ENCODE data around the gene PITPNM1. TPM values are rescaled to one million over a fixed set of nuclear protein-coding genes. Genes with fewer than 3 reads are reported as not detected.

PITPNM1 gene
- polyA plus RNA-seq, 6 donors from 2014 or later, result 10.9 to 34.9 (median 14.5) TPM

- no peak for DNase-seq
- no peak for ATAC-seq (ENCODE audit: low read depth in 2 of 2)
- H3K9me3 Mint-ChIP-seq, result no peaks in the 10 kb centered on the region
- no peak overlapping the region for H3K4me3 Mint-ChIP-seq
- peak overlapping the region in 3 of 6 donors; percentile 19 to 57 (median 52) for H3K27ac Mint-ChIP-seq
- H3K4me1 Mint-ChIP-seq, result peaks cover 3 to 12% (median 4%) of the 10 kb centered on the region in 3 donors
- H3K27me3 Mint-ChIP-seq, result no peaks in the 10 kb centered on the region
- peaks cover 7% of the 10 kb centered on the region in 2 donors for H3K36me3 Mint-ChIP-seq
Observed at GRCh38 chr11:67496113-67496512, 9.1 kb downstream of the PITPNM1 start.

GRCh38 chr11:67495234-67496005 is 9.7 kb downstream of the PITPNM1 start:
- H3K36me3 Mint-ChIP-seq, result peaks cover under 1 to 6% of the 10 kb centered on the region in 2 donors
- ATAC-seq (ENCODE audit: low read depth in 2 of 2), result no peak
- no peak overlapping the region for H3K4me3 Mint-ChIP-seq
- DNase-seq, result no peak
- no peaks in the 10 kb centered on the region for H3K9me3 Mint-ChIP-seq
- no peaks in the 10 kb centered on the region for H3K27me3 Mint-ChIP-seq
- peaks cover 0 to 6% (median 3%) of the 10 kb centered on the region in 3 donors for H3K4me1 Mint-ChIP-seq
- H3K27ac Mint-ChIP-seq, result no peak overlapping the region

DNA sequence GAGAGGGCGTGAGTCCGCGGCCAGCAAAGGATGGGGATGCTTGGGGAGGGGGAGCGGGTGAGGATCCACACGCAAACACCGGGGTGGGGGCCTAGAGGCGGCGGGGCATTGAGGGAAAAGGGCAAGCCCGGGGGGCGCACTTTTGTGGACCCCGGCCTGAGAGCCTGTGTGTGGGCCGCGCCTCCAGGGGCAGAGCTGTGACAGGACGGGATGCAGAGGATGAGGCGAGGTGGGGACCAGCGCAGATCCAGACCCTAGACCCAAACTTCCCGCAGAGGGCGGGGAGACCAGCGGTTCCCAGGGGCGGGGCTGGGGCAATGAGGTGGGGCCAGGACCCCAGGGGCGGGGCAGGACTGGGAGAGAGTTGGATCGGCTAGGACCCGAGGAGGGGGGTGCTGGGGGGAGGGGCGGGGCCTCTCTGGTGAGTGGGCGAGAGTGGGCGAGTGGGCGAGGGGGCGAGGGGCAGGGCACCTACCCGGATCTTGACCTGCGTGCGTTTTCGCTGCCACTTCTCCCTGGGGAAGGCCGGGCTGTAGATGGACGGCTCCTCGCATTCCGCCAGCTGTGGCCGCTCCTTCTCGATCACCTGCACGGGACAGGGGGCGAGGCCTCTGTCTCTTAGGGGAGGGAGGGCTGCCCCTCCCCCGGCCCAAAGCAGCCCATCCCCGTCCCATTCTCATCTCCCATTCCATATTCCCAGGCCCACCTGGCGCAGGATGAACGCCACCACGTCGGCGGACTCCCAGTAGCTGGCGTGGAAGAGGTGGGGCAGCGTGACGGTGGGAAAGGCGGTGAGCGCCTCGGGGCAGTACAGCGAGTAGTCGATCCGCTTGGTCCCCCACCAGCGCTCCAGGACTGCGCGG is 10.6 kb downstream of the PITPNM1 start:
- H3K27ac Mint-ChIP-seq, result no peak overlapping the region
- ATAC-seq (ENCODE audit: low read depth in 2 of 2), result no peak
- no peak for DNase-seq
- H3K4me3 Mint-ChIP-seq, result no peak overlapping the region
- H3K9me3 Mint-ChIP-seq, result no peaks in the 10 kb centered on the region
- H3K4me1 Mint-ChIP-seq, result peaks cover 3 to 13% (median 4%) of the 10 kb centered on the region in 3 donors
- H3K36me3 Mint-ChIP-seq, result peaks cover 0 to 11% of the 10 kb centered on the region in 2 donors
- no peaks in the 10 kb centered on the region for H3K27me3 Mint-ChIP-seq

DNA sequence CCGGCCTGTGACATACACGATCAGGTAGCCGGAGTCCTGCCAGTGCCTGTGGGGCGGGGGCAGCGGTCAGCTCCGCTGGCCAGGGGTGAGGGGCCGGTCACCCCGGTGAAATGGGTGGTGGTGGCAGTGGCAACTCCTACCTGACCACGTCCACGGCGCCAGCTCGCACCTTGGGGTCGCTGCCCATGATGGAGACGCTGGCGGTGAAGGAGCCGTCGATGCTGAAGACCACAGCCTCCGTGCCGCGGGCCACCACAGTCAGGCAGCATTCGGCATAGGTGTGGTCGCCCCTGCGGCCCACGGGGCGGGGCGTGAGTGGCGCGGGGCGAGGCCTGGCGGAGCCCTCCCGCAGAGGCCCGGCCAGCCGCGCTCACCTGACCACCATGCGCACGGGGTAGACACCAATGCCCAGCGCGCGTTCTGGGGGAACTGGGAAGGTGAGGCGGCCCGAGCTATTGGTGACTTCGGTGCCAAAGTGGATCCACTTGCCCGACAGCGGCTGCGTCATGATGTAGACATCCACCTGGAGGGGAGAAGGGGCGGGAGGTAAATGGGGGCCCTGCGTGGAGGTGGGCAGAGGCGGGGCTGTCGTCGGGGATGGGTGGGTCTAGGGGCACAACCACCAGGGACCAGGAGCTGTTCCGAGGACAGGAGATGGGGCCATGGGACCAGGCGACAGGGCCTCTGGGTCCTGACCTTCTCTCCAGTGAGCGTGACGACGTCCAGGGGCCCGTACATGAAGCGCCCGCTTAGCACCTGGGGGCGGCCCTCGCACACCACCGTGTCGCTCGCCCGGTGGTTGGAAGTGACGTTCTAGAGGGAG is 11.4 kb downstream of the PITPNM1 start:
- Mint-ChIP-seq H3K27ac (no peak overlapping the region), H3K27me3 (no peaks in the 10 kb centered on the region), H3K9me3 (no peaks in the 10 kb centered on the region), H3K36me3 (peaks cover 0 to 12% of the 10 kb centered on the region in 2 donors), H3K4me1 (peaks cover 3 to 12% (median 5%) of the 10 kb centered on the region in 3 donors), H3K4me3 (no peak overlapping the region)
- DNase-seq (no peak), ATAC-seq (ENCODE audit: low read depth in 2 of 2) (no peak)

DNA sequence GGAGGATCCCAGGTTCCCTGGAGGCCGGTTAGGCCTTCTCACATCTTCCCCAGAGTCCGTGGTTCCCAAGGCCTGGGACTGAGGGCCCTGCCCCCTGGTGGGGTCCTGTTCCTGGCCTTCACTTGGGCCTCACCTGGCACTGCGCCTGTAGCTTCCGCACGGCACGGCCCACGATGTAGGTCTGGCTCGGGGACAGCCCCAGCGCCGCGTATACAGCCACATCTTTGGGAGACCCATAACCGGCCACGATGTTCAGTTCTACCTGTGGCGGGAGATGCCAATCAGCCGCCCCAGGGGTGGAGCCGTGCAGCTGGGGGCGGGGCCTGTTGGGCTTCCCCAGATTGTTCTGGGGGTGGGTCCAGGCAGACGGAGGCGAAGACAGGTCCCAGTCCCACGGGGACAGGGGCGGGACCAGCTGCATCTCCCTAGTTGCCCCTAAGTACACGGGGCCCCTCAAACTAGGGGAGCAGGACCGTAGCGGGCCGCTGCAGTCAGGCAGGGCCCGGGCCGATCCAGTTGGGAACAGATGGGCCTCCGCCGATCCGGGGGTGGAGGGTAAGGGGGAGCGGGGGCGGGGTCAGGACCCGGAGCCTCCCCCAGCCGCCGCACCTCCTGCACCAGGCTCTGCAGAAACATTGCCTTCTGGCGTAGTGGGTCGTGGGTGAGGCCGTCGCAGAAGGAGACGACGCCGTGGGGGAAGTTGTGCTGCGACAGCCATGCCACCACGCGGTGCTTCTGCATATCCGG is 12.2 kb downstream of the PITPNM1 start:
- H3K27ac Mint-ChIP-seq, result no peak overlapping the region
- ATAC-seq (ENCODE audit: low read depth in 2 of 2) (no peak), DNase-seq (no peak)
- H3K36me3 Mint-ChIP-seq, result peaks cover 2 to 15% of the 10 kb centered on the region in 2 donors
- H3K9me3 Mint-ChIP-seq, result no peaks in the 10 kb centered on the region
- H3K27me3 Mint-ChIP-seq, result no peaks in the 10 kb centered on the region
- H3K4me1 Mint-ChIP-seq, result peaks cover 3 to 19% (median 10%) of the 10 kb centered on the region in 3 donors
- no peak overlapping the region for H3K4me3 Mint-ChIP-seq

- H3K27me3 Mint-ChIP-seq, result no peaks in the 10 kb centered on the region
- peak overlapping the region in 2 of 6 donors; percentile 12 to 72 for H3K27ac Mint-ChIP-seq
- no peak overlapping the region for H3K4me3 Mint-ChIP-seq
- peaks cover 9 to 27% (median 17%) of the 10 kb centered on the region in 3 donors for H3K4me1 Mint-ChIP-seq
- DNase-seq (no peak), ATAC-seq (ENCODE audit: low read depth in 2 of 2) (no peak)
- H3K9me3 Mint-ChIP-seq, result no peaks in the 10 kb centered on the region
- H3K36me3 Mint-ChIP-seq, result peaks cover 8 to 22% of the 10 kb centered on the region in 2 donors
Observed at GRCh38 chr11:67492069-67492727, 13.0 kb downstream of the PITPNM1 start.

DNA sequence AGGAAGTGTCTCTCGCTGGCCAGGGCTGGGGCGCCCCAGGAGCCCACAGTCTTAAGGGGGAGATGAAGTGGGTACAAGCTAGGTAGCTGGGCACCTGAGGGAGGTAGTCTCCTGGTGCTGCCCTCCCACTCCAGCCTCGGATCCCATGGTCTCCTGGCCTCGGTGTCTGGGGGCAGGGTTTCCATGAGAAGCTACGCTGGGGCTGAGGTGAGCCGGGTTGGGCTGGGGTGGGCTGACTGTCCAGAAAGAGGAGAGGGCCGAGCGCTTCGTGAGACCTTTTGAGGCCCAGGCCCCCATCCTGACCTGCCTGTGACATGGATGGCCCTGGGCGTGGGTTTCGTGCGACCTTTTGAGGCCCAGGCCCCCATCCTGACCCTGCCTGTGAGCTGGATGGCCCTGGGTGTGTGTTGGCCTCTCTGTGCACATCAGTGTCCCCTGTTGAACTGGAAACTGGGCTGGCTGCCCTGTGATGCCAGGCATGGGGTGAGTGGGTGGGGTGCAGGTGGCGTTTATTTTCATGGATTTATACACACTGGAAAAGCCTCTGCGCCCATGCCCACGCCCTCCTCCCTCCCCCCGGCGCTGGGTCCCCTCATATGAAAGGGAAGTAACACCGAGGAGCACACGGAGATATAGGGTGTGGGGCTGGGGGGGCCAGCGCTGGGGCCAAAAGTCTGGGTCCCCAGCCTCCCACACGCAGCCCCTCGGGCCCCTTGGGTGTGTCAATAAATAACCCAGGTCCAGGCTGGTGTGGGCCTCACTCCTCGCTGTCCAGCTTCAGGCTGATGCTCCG is 13.7 kb downstream of the PITPNM1 start:
- H3K4me1 Mint-ChIP-seq, result peaks cover 10 to 32% (median 25%) of the 10 kb centered on the region in 3 donors
- no peak overlapping the region for H3K27ac Mint-ChIP-seq
- no peak for DNase-seq
- no peaks in the 10 kb centered on the region for H3K9me3 Mint-ChIP-seq
- H3K27me3 Mint-ChIP-seq, result no peaks in the 10 kb centered on the region
- no peak for ATAC-seq (ENCODE audit: low read depth in 2 of 2)
- H3K36me3 Mint-ChIP-seq, result peaks cover 8 to 22% of the 10 kb centered on the region in 2 donors
- no peak overlapping the region for H3K4me3 Mint-ChIP-seq

- no peaks in the 10 kb centered on the region for H3K27me3 Mint-ChIP-seq
- H3K36me3 Mint-ChIP-seq, result peaks cover 8 to 22% of the 10 kb centered on the region in 2 donors
- H3K4me3 Mint-ChIP-seq, result no peak overlapping the region
Observed at GRCh38 chr11:67490727-67491065, 14.5 kb downstream of the PITPNM1 start.

DNA sequence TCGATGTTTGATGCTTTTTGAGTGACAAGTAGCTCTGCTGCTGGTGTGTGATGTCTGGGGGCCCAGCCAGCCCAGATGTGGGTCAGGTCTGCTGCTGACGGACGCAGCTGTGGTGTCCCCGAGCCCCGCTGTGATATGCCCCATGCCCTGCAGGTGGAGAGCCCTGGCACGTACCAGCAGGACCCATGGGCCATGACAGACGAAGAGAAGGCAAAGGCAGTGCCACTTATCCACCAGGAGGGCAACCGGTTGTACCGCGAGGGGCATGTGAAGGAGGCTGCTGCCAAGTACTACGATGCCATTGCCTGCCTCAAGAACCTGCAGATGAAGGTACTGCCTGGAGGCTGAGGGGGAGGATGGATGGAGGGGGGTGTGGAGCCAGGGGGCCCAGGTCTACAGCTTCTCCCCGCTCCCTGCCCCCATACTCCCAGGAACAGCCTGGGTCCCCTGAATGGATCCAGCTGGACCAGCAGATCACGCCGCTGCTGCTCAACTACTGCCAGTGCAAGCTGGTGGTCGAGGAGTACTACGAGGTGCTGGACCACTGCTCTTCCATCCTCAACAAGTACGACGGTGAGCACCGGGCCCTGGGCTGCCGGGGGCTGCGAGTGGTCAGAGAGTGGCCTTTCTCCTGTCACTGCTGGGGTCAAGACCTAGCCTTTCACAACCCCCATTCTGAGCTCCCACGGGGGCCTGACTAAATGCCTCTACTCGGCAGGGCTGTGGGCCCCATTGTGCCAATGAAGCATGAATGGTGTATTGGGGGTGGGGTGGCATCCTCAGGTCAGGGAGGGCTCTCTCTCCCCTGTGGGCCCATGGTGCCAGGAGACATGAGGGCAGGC is 15.1 kb downstream of the PITPNM1 start:
- no peak for DNase-seq
- Mint-ChIP-seq H3K4me1 (peaks cover 17 to 42% (median 37%) of the 10 kb centered on the region in 3 donors), H3K9me3 (no peaks in the 10 kb centered on the region), H3K27me3 (no peaks in the 10 kb centered on the region), H3K36me3 (peaks cover 8 to 22% of the 10 kb centered on the region in 2 donors), H3K27ac (peak overlapping the region in 2 of 6 donors; percentile 36 to 72), H3K4me3 (no peak overlapping the region)
- ATAC-seq (ENCODE audit: low read depth in 2 of 2), result no peak

More at GRCh38 chr11:67490727-67491065, 14.5 kb downstream of the PITPNM1 start:
- H3K27ac Mint-ChIP-seq, result peak overlapping the region in 1 of 6 donors; percentile 69
- no peak for ATAC-seq (ENCODE audit: low read depth in 2 of 2)
- DNase-seq, result no peak
- H3K9me3 Mint-ChIP-seq, result no peaks in the 10 kb centered on the region
- H3K4me1 Mint-ChIP-seq, result peaks cover 15 to 40% (median 32%) of the 10 kb centered on the region in 3 donors

DNA sequence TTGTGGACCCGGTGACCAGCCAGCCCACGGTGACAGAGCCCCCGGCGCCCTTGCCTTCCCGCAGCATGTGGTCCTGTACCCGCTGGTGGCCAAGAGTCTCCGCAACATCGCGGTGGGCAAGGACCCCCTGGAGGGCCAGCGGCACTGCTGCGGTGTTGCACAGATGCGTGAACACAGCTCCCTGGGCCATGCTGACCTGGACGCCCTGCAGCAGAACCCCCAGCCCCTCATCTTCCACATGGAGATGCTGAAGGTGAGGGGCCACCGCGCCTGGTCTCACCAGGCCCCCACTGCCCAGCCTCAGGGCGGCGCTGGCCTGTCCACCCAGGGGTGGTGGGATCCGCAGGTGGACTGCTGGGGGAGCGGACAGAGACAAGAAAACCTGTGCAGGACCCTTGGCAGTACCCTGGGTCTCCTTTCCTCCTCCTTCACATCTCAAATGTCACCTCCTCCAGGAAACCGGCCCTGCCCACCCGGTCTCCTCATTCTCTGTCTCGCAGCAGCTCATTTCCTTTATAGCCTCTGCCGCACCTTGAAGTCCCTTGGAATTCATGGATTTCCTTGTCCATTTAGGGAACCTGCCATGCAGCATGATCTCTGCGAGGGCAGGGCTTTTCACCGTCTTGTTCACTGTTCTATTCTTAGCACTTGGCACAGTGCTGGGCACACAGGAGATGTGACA is 15.8 kb downstream of the PITPNM1 start:
- H3K9me3 Mint-ChIP-seq, result no peaks in the 10 kb centered on the region
- DNase-seq (no peak), ATAC-seq (ENCODE audit: low read depth in 2 of 2) (no peak)
- peaks cover 24 to 50% (median 45%) of the 10 kb centered on the region in 3 donors for H3K4me1 Mint-ChIP-seq
- H3K36me3 Mint-ChIP-seq, result peaks cover 8 to 22% of the 10 kb centered on the region in 2 donors
- H3K27ac Mint-ChIP-seq, result peak overlapping the region in 2 of 6 donors; percentile 72 to 85
- H3K4me3 Mint-ChIP-seq, result no peak overlapping the region
- no peaks in the 10 kb centered on the region for H3K27me3 Mint-ChIP-seq
